ENCODE results near the gene OR2T34.
A peak's percentile ranks its signal among the peaks of the same experiment; 100 is the strongest.
"Not testable (repeated sequence)": the region's sequence is repeated elsewhere in the genome, so short reads cannot be mapped to it uniquely, and the experiment has no call there.

Gene OR2T34

GRCh38 chr1:248589334-248589733 lies 14.8 kb upstream of the OR2T34 start:
- H3K27ac Mint-ChIP-seq = no peak overlapping the region
- peaks cover 0 to 3% of the 10 kb centered on the region in 2 donors for H3K9me3 Mint-ChIP-seq
- H3K27me3 Mint-ChIP-seq = peaks cover 23 to 33% of the 10 kb centered on the region in 2 donors
- H3K36me3 Mint-ChIP-seq (ENCODE audit: insufficient read depth) = no peaks in the 10 kb centered on the region
- no peaks in the 10 kb centered on the region for H3K4me1 Mint-ChIP-seq (ENCODE audit: low read depth in 2 of 2)
- no peak for ATAC-seq (replicated peaks)
- no peak for DNase-seq
- H3K4me3 Mint-ChIP-seq = no peak overlapping the region

- Mint-ChIP-seq H3K4me3 (no peak overlapping the region), H3K27me3 (peaks cover 9 to 24% of the 10 kb centered on the region in 2 donors)
- no peak for ATAC-seq (replicated peaks)
Observed at GRCh38 chr1:248585266-248585665, 10.7 kb upstream of the OR2T34 start.

GRCh38 chr1:248576260-248576980 lies 1.9 kb upstream of the OR2T34 start:
- Mint-ChIP-seq H3K27me3 (peaks cover 0 to 17% of the 10 kb centered on the region in 2 donors), H3K4me1 (ENCODE audit: low read depth in 2 of 2) (no peaks in the 10 kb centered on the region), H3K27ac (no peak overlapping the region), H3K9me3 (peaks cover 0 to 2% of the 10 kb centered on the region in 2 donors), H3K36me3 (ENCODE audit: insufficient read depth) (no peaks in the 10 kb centered on the region), H3K4me3 (no peak overlapping the region)
- no peak for DNase-seq
- ATAC-seq (replicated peaks) = no peak

More at GRCh38 chr1:248585266-248585665, 10.7 kb upstream of the OR2T34 start:
- Mint-ChIP-seq H3K27ac (no peak overlapping the region), H3K36me3 (ENCODE audit: insufficient read depth) (no peaks in the 10 kb centered on the region), H3K4me1 (ENCODE audit: low read depth in 2 of 2) (no peaks in the 10 kb centered on the region), H3K9me3 (peaks cover 0 to 3% of the 10 kb centered on the region in 2 donors)
- no peak for DNase-seq

- not testable (repeated sequence) for H3K27ac Mint-ChIP-seq; ATAC-seq (replicated peaks); H3K36me3 Mint-ChIP-seq (ENCODE audit: insufficient read depth); H3K4me3 Mint-ChIP-seq; H3K4me1 Mint-ChIP-seq (ENCODE audit: low read depth in 2 of 2); H3K9me3 Mint-ChIP-seq; DNase-seq
- H3K27me3 Mint-ChIP-seq = peaks cover 5 to 22% of the 10 kb centered on the region in 2 donors
Observed at GRCh38 chr1:248573856-248574255, 701 bp downstream of the OR2T34 start.

GRCh38 chr1:248572049-248572448 lies 2.5 kb downstream of the OR2T34 start:
- DNase-seq; H3K4me3 Mint-ChIP-seq; H3K36me3 Mint-ChIP-seq (ENCODE audit: insufficient read depth); H3K4me1 Mint-ChIP-seq (ENCODE audit: low read depth in 2 of 2); H3K27ac Mint-ChIP-seq; ATAC-seq (replicated peaks); H3K9me3 Mint-ChIP-seq: not testable (repeated sequence)
- peaks cover 7 to 16% of the 10 kb centered on the region in 2 donors for H3K27me3 Mint-ChIP-seq

GRCh38 chr1:248570811-248571210 lies 3.7 kb downstream of the OR2T34 start:
- not testable (repeated sequence) for H3K9me3 Mint-ChIP-seq; ATAC-seq (replicated peaks); H3K4me3 Mint-ChIP-seq; DNase-seq; H3K27ac Mint-ChIP-seq; H3K4me1 Mint-ChIP-seq (ENCODE audit: low read depth in 2 of 2); H3K36me3 Mint-ChIP-seq (ENCODE audit: insufficient read depth)
- peaks cover 7 to 13% of the 10 kb centered on the region in 2 donors for H3K27me3 Mint-ChIP-seq

- H3K36me3 Mint-ChIP-seq (ENCODE audit: insufficient read depth); H3K4me1 Mint-ChIP-seq (ENCODE audit: low read depth in 2 of 2); H3K4me3 Mint-ChIP-seq; H3K27ac Mint-ChIP-seq; H3K27me3 Mint-ChIP-seq; DNase-seq; H3K9me3 Mint-ChIP-seq; ATAC-seq (replicated peaks): not testable (repeated sequence)
Observed at GRCh38 chr1:248569049-248569448, 5.5 kb downstream of the OR2T34 start.

GRCh38 chr1:248565530-248566373 lies 8.8 kb downstream of the OR2T34 start:
- not testable (repeated sequence) for H3K4me1 Mint-ChIP-seq (ENCODE audit: low read depth in 2 of 2); H3K27me3 Mint-ChIP-seq; H3K36me3 Mint-ChIP-seq (ENCODE audit: insufficient read depth); DNase-seq; H3K9me3 Mint-ChIP-seq
- ATAC-seq (replicated peaks) = peak; percentile 46
- H3K4me3 Mint-ChIP-seq = peak overlapping the region; percentile 1 to 73
- peak overlapping the region in 1 of 2 donors; percentile 82 for H3K27ac Mint-ChIP-seq

GRCh38 chr1:248562672-248563071 lies 11.9 kb downstream of the OR2T34 start, which contains the start of gene OR2T29:
OR2T29 (minus strand) TSS chr1:248562772; CDS start chr1:248559491, 3,281 bp downstream.
- not testable (repeated sequence) for H3K4me1 Mint-ChIP-seq (ENCODE audit: low read depth in 2 of 2); H3K36me3 Mint-ChIP-seq (ENCODE audit: insufficient read depth); H3K9me3 Mint-ChIP-seq; H3K4me3 Mint-ChIP-seq; H3K27me3 Mint-ChIP-seq; ATAC-seq (replicated peaks); H3K27ac Mint-ChIP-seq; DNase-seq

GRCh38 chr1:248551027-248551426 lies 23.5 kb downstream of the OR2T34 start:
- not testable (repeated sequence) for H3K27ac Mint-ChIP-seq; H3K4me1 Mint-ChIP-seq (ENCODE audit: low read depth in 2 of 2); H3K9me3 Mint-ChIP-seq; H3K27me3 Mint-ChIP-seq; H3K4me3 Mint-ChIP-seq; ATAC-seq (replicated peaks); H3K36me3 Mint-ChIP-seq (ENCODE audit: insufficient read depth); DNase-seq

- H3K4me1 Mint-ChIP-seq (ENCODE audit: low read depth in 2 of 2) = not testable (repeated sequence)
Observed at GRCh38 chr1:248547383-248547782, 27.2 kb downstream of the OR2T34 start.

GRCh38 chr1:248537449-248537848 lies 37.1 kb downstream of the OR2T34 start:
- not testable (repeated sequence) for H3K27me3 Mint-ChIP-seq; ATAC-seq (replicated peaks); H3K4me3 Mint-ChIP-seq; H3K36me3 Mint-ChIP-seq (ENCODE audit: insufficient read depth); DNase-seq; H3K4me1 Mint-ChIP-seq (ENCODE audit: low read depth in 2 of 2); H3K9me3 Mint-ChIP-seq; H3K27ac Mint-ChIP-seq

More at GRCh38 chr1:248547383-248547782, 27.2 kb downstream of the OR2T34 start:
- not testable (repeated sequence) for DNase-seq; H3K4me3 Mint-ChIP-seq; H3K27ac Mint-ChIP-seq; ATAC-seq (replicated peaks); H3K27me3 Mint-ChIP-seq; H3K9me3 Mint-ChIP-seq; H3K36me3 Mint-ChIP-seq (ENCODE audit: insufficient read depth)
